CD4-positive, CD25-positive, alpha-beta regulatory T cell (primary cell): ENCODE measurements around the gene TMEM100. TPM values are rescaled to one million over a fixed set of nuclear protein-coding genes. Genes with fewer than 3 reads are reported as not detected.

ENCODE experiments used
- ATAC-seq, 2 donors: fragments of 150-1000 bp; cut with Tn5 transposase; one replicate each; pipeline ENCODE4 v1.10.0; 2021; ENCODE audit warnings: low read depth in 2 of 2, moderate number of reproducible peaks in 2 of 2, moderate library complexity in 1 of 2
- DNase-seq, 3 donors: peaks; one replicate each; pipeline versions ENCODE4 v3.0.0 to v3.0.0-alpha.2; 2012 to 2022; ENCODE audit warnings: mixed read lengths in 1 of 3
- H3K27ac ChIP-seq: one replicate; pipeline ENCODE4 v1.7.0; 2013; ENCODE audit warnings: mild to moderate bottlenecking, low read length; ENCODE audit not compliant: insufficient read depth, poor library complexity, severe bottlenecking
- H3K27me3 ChIP-seq: one replicate; pipeline ENCODE4 v1.7.0; 2013; ENCODE audit warnings: low read length; ENCODE audit not compliant: control insufficient read depth, insufficient read depth
- H3K36me3 ChIP-seq: one replicate; pipeline ENCODE4 v1.7.0; 2013; ENCODE audit warnings: mild to moderate bottlenecking, low read length, moderate library complexity; ENCODE audit not compliant: control insufficient read depth, insufficient read depth
- H3K4me1 ChIP-seq: 2 replicates; pipeline ENCODE4 v1.7.0; 2013; ENCODE audit warnings: mild to moderate bottlenecking, low read length; ENCODE audit not compliant: insufficient read depth, control insufficient read depth, poor library complexity, severe bottlenecking
- H3K4me3 ChIP-seq: one replicate; pipeline ENCODE4 v1.7.0; 2013; ENCODE audit warnings: low read depth, mild to moderate bottlenecking, low read length, moderate library complexity
- H3K9me3 ChIP-seq, 2 experiments: 1 replicate in 1 of 2; 2 replicates in 1 of 2; pipeline ENCODE4 v1.7.0; 2013; ENCODE audit warnings: low read length in 2 of 2, mild to moderate bottlenecking in 1 of 2, moderate library complexity in 1 of 2; ENCODE audit not compliant: control insufficient read depth in 2 of 2
- H3K27ac Mint-ChIP-seq, 3 donors: one replicate each; pipeline ENCODE4 v1.8.0; 2020 to 2022; ENCODE audit warnings: mild to moderate bottlenecking in 3 of 3, mixed read lengths in 3 of 3, moderate library complexity in 2 of 3
- H3K27me3 Mint-ChIP-seq: one replicate; pipeline ENCODE4 v1.8.0; 2022; ENCODE audit warnings: mild to moderate bottlenecking, mixed read lengths
- H3K36me3 Mint-ChIP-seq: one replicate; pipeline ENCODE4 v1.8.0; 2020; ENCODE audit warnings: mixed read lengths
- H3K4me1 Mint-ChIP-seq, 4 donors: one replicate each; pipeline ENCODE4 v1.8.0; 2020 to 2022; ENCODE audit warnings: mixed read lengths in 4 of 4, mild to moderate bottlenecking in 1 of 4
- H3K4me3 Mint-ChIP-seq, 4 donors: one replicate each; pipeline ENCODE4 v1.8.0; 2020 to 2022; ENCODE audit warnings: mild to moderate bottlenecking in 4 of 4, mixed read lengths in 4 of 4, moderate library complexity in 3 of 4
- H3K9me3 Mint-ChIP-seq, 7 donors: one replicate each; pipeline ENCODE4 v1.8.0; 2020 to 2022; ENCODE audit warnings: mixed read lengths in 7 of 7, mild to moderate bottlenecking in 3 of 7, moderate library complexity in 2 of 7
- polyA plus RNA-seq, 4 donors: library from polyadenylated mRNA; unstranded; fragments of 300-500 nt; fragmentation: Illumina TruSeq; gene quantifications; one replicate each; pipeline ENCODE4 v1.2.3, GENCODE V29; 2021
- total RNA-seq: library from RNA; stranded (reverse); gene quantifications from one replicate; pipeline ENCODE4 v1.2.3, GENCODE V29; 2022

TMEM100 gene
- total and polyA plus RNA-seq, 5 donors from 2014 or later, result not detected

GRCh38 chr17:55731586-55732250 lies 9.1 kb upstream of the TMEM100 start:
- no peak overlapping the region for H3K4me3 Mint-ChIP-seq
- H3K36me3 ChIP-seq, result no peaks in the 10 kb centered on the region
- DNase-seq (no peak), ATAC-seq (no peak)
- no peaks in the 10 kb centered on the region for H3K36me3 Mint-ChIP-seq
- H3K27me3 ChIP-seq, result peaks cover 9% of the 10 kb centered on the region
- H3K27ac ChIP-seq, result no peak overlapping the region
- H3K9me3 ChIP-seq, result no peaks in the 10 kb centered on the region
- no peaks in the 10 kb centered on the region for H3K9me3 Mint-ChIP-seq
- H3K27ac Mint-ChIP-seq, result no peak overlapping the region
- no peaks in the 10 kb centered on the region for H3K4me1 ChIP-seq
- H3K27me3 Mint-ChIP-seq, result peaks cover 22% of the 10 kb centered on the region
- no peak overlapping the region for H3K4me3 ChIP-seq
- H3K4me1 Mint-ChIP-seq, result peaks cover 0 to 14% (median 0%) of the 10 kb centered on the region in 4 donors

- no peak overlapping the region for H3K27ac Mint-ChIP-seq
- H3K27me3 ChIP-seq, result peaks cover 13% of the 10 kb centered on the region
- ATAC-seq (no peak), DNase-seq (no peak)
- peaks cover 0 to 14% (median 0%) of the 10 kb centered on the region in 4 donors for H3K4me1 Mint-ChIP-seq
- no peaks in the 10 kb centered on the region for H3K36me3 Mint-ChIP-seq
- H3K4me3 ChIP-seq, result no peak overlapping the region
- peaks cover 25% of the 10 kb centered on the region for H3K27me3 Mint-ChIP-seq
- no peak overlapping the region for H3K4me3 Mint-ChIP-seq
- H3K9me3 ChIP-seq, result no peaks in the 10 kb centered on the region
- H3K27ac ChIP-seq, result no peak overlapping the region
- H3K9me3 Mint-ChIP-seq, result no peaks in the 10 kb centered on the region
- no peaks in the 10 kb centered on the region for H3K4me1 ChIP-seq
- no peaks in the 10 kb centered on the region for H3K36me3 ChIP-seq
Measured at GRCh38 chr17:55730808-55731207, 8.1 kb upstream of the TMEM100 start.

- Mint-ChIP-seq H3K4me3 (no peak overlapping the region), H3K27me3 (peaks cover 26% of the 10 kb centered on the region), H3K27ac (no peak overlapping the region), H3K36me3 (no peaks in the 10 kb centered on the region), H3K4me1 (peaks cover 0 to 10% (median 0%) of the 10 kb centered on the region in 4 donors), H3K9me3 (no peaks in the 10 kb centered on the region)
- Histone ChIP-seq H3K27ac (no peak overlapping the region), H3K36me3 (no peaks in the 10 kb centered on the region), H3K27me3 (peaks cover 13% of the 10 kb centered on the region), H3K4me1 (no peaks in the 10 kb centered on the region), H3K9me3 (no peaks in the 10 kb centered on the region), H3K4me3 (no peak overlapping the region)
- DNase-seq, result no peak
- no peak for ATAC-seq
Measured at GRCh38 chr17:55730380-55730779, 7.7 kb upstream of the TMEM100 start.

DNA sequence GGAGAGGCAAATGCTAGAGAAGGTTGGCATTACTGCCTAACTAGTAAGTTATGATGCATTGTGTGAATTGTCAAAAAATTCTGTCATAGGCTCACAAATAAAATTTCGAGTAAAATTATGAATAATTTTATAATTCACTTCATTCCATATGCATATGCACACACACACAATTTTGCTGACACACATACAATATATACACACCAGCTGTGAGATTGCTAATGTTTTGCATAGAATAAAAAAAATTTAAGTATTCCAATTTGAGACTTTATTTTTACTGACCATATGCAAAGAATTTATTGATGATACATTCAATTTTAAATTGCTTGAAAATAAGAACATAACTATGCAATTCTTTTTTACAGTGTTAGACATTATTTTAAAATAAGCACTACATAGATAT lies 6.8 kb upstream of the TMEM100 start:
- H3K9me3 Mint-ChIP-seq, result no peaks in the 10 kb centered on the region
- peaks cover 0 to 4% (median 0%) of the 10 kb centered on the region in 4 donors for H3K4me1 Mint-ChIP-seq
- H3K4me3 ChIP-seq, result no peak overlapping the region
- H3K4me1 ChIP-seq, result no peaks in the 10 kb centered on the region
- no peaks in the 10 kb centered on the region for H3K9me3 ChIP-seq
- no peak overlapping the region for H3K27ac ChIP-seq
- peaks cover 17% of the 10 kb centered on the region for H3K27me3 ChIP-seq
- H3K36me3 Mint-ChIP-seq, result no peaks in the 10 kb centered on the region
- no peak for ATAC-seq
- no peak for DNase-seq
- H3K4me3 Mint-ChIP-seq, result no peak overlapping the region
- no peak overlapping the region for H3K27ac Mint-ChIP-seq
- H3K36me3 ChIP-seq, result no peaks in the 10 kb centered on the region
- peaks cover 35% of the 10 kb centered on the region for H3K27me3 Mint-ChIP-seq

- Mint-ChIP-seq H3K4me3 (no peak overlapping the region), H3K9me3 (no peaks in the 10 kb centered on the region), H3K27ac (no peak overlapping the region), H3K36me3 (no peaks in the 10 kb centered on the region), H3K4me1 (no peaks in the 10 kb centered on the region), H3K27me3 (peaks cover 42% of the 10 kb centered on the region)
- H3K4me1 ChIP-seq, result no peaks in the 10 kb centered on the region
- no peak overlapping the region for H3K27ac ChIP-seq
- no peaks in the 10 kb centered on the region for H3K9me3 ChIP-seq
- H3K36me3 ChIP-seq, result no peaks in the 10 kb centered on the region
- H3K4me3 ChIP-seq, result no peak overlapping the region
- ATAC-seq (no peak), DNase-seq (no peak)
- peaks cover 17% of the 10 kb centered on the region for H3K27me3 ChIP-seq
Measured at GRCh38 chr17:55728833-55729232, 6.2 kb upstream of the TMEM100 start.

- Mint-ChIP-seq H3K27me3 (peaks cover 46% of the 10 kb centered on the region), H3K9me3 (no peaks in the 10 kb centered on the region), H3K36me3 (no peaks in the 10 kb centered on the region), H3K27ac (no peak overlapping the region), H3K4me1 (no peaks in the 10 kb centered on the region), H3K4me3 (no peak overlapping the region)
- Histone ChIP-seq H3K27me3 (peaks cover 20% of the 10 kb centered on the region), H3K9me3 (no peaks in the 10 kb centered on the region), H3K27ac (no peak overlapping the region), H3K4me1 (no peaks in the 10 kb centered on the region), H3K4me3 (no peak overlapping the region), H3K36me3 (no peaks in the 10 kb centered on the region)
- no peak for DNase-seq
- no peak for ATAC-seq
Measured at GRCh38 chr17:55728361-55728760, 5.7 kb upstream of the TMEM100 start.

DNA sequence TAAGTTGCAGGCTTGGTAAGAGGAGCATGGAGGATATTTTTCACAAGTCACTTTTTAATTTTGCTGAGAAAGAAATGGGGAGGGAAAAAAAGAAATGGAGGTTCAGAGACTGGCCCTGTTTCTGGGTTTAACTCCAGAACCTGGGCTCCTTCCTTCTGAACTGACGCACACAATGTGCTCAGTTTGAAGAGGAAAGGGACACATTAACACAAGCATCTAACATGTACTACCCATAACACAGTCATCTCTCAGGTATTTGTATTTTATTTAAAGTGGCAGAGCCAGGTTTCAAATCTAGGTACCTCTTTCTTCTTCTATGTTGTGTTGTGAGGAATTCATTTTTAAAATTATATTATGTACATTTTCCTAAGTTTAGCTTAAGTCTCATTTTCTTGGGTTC lies 5.3 kb upstream of the TMEM100 start:
- H3K9me3 Mint-ChIP-seq, result no peaks in the 10 kb centered on the region
- H3K27me3 Mint-ChIP-seq, result peaks cover 51% of the 10 kb centered on the region
- Histone ChIP-seq H3K9me3 (no peaks in the 10 kb centered on the region), H3K27me3 (peaks cover 23% of the 10 kb centered on the region), H3K4me1 (no peaks in the 10 kb centered on the region), H3K27ac (no peak overlapping the region), H3K4me3 (no peak overlapping the region), H3K36me3 (no peaks in the 10 kb centered on the region)
- H3K4me1 Mint-ChIP-seq, result no peaks in the 10 kb centered on the region
- no peak overlapping the region for H3K27ac Mint-ChIP-seq
- no peak for DNase-seq
- H3K4me3 Mint-ChIP-seq, result no peak overlapping the region
- H3K36me3 Mint-ChIP-seq, result no peaks in the 10 kb centered on the region
- ATAC-seq, result no peak

- Histone ChIP-seq H3K27me3 (peaks cover 29% of the 10 kb centered on the region), H3K36me3 (no peaks in the 10 kb centered on the region), H3K4me1 (no peaks in the 10 kb centered on the region), H3K4me3 (no peak overlapping the region), H3K27ac (no peak overlapping the region), H3K9me3 (no peaks in the 10 kb centered on the region)
- no peak for ATAC-seq
- H3K27ac Mint-ChIP-seq, result no peak overlapping the region
- DNase-seq, result no peak
- H3K4me3 Mint-ChIP-seq, result no peak overlapping the region
- H3K4me1 Mint-ChIP-seq, result no peaks in the 10 kb centered on the region
- peaks cover 57% of the 10 kb centered on the region for H3K27me3 Mint-ChIP-seq
- no peaks in the 10 kb centered on the region for H3K9me3 Mint-ChIP-seq
- no peaks in the 10 kb centered on the region for H3K36me3 Mint-ChIP-seq
Measured at GRCh38 chr17:55727275-55727674, 4.6 kb upstream of the TMEM100 start.
